Measurements from ENCODE around the gene NUP188. TPM values are rescaled to one million over a fixed set of nuclear protein-coding genes. Genes with fewer than 3 reads are reported as not detected.

Gene NUP188
- 26.2 and 32.5 TPM in 2 replicates for total RNA-seq

GRCh38 chr9:128947527-128948301, at the start of gene NUP188, which contains the start of gene DOLK:
NUP188 (plus strand) TSS chr9:128947699; CDS start chr9:128947720, 21 bp downstream.
DOLK (minus strand) TSS chr9:128947603; CDS start chr9:128947303, 300 bp downstream.

GRCh38 chr9:128920381-128921058, 27.0 kb upstream of the NUP188 start, which contains the start of gene PHYHD1:
PHYHD1 (plus strand) TSS chr9:128920982; CDS start chr9:128922324, 1,342 bp downstream.

GRCh38 chr9:129028192-129028966, 80.9 kb downstream of the NUP188 start, which contains the start of gene SH3GLB2:
SH3GLB2 (minus strand) TSS chr9:129028331; CDS start chr9:129028154, 177 bp downstream.

GRCh38 chr9:129036241-129036922, 88.9 kb downstream of the NUP188 start, which contains the start of gene MIGA2:
MIGA2 (plus strand) TSS chr9:129036626; CDS start chr9:129040595, 3,969 bp downstream.

Other genes with a start within 250 kb of the NUP188 start
- 0.34 and 0.79 TPM in 2 replicates for gene PKN3, start 245.2 kb upstream of the NUP188 start, total RNA-seq
- gene ZDHHC12, start 223.6 kb upstream of the NUP188 start, total RNA-seq = 23.4 and 28.7 TPM in 2 replicates
- 16.8 and 19.1 TPM in 2 replicates for gene ZER1, start 175.8 kb upstream of the NUP188 start, total RNA-seq
- gene TBC1D13, start 160.4 kb upstream of the NUP188 start, total RNA-seq = 9.0 and 10.8 TPM in 2 replicates
- 17.5 and 22.2 TPM in 2 replicates for gene ENDOG, start 129.2 kb upstream of the NUP188 start, total RNA-seq
- 10.7 and 11.2 TPM in 2 replicates for gene SPOUT1, start 117.9 kb upstream of the NUP188 start, total RNA-seq
- 8.4 and 8.7 TPM in 2 replicates for gene KYAT1, start 65.7 kb upstream of the NUP188 start, total RNA-seq
- gene LRRC8A, start 65.6 kb upstream of the NUP188 start, total RNA-seq = 21.0 and 27.0 TPM in 2 replicates
- 16.2 and 16.3 TPM in 2 replicates for gene PHYHD1, start 26.7 kb upstream of the NUP188 start, total RNA-seq
- gene DOLK, start 96 bp upstream of the NUP188 start, total RNA-seq = 26.0 and 28.4 TPM in 2 replicates
- gene SH3GLB2, start 80.6 kb downstream of the NUP188 start, total RNA-seq = 45.2 and 46.6 TPM in 2 replicates
- 20.2 and 25.5 TPM in 2 replicates for gene MIGA2, start 88.9 kb downstream of the NUP188 start, total RNA-seq
- 5.4 and 6.2 TPM in 2 replicates for gene DOLPP1, start 133.4 kb downstream of the NUP188 start, total RNA-seq
- gene CRAT, start 163.1 kb downstream of the NUP188 start, total RNA-seq = 46.4 and 49.0 TPM in 2 replicates
- 68.0 and 114 TPM in 2 replicates for gene PTPA, start 163.7 kb downstream of the NUP188 start, total RNA-seq
- gene IER5L, start 230.6 kb downstream of the NUP188 start, total RNA-seq = 32.1 and 74.6 TPM in 2 replicates

Measured in bronchial smooth muscle cell (primary cell).